ENCODE results near the gene MALRD1.

GRCh38 chr10:19119191-19119590, 70.6 kb downstream of the MALRD1 start:
- TF ChIP-seq CTCF (conservative IDR thresholded peaks at IDR 0.05 in 1 of 2, IDR thresholded peaks at IDR 0.05 in 1 of 2; ENCODE audit: low read depth in 1 of 2, low read length in 2 of 2) (no peak), EZH2 (IDR thresholded peaks at IDR 0.05; ENCODE audit: low read length, missing control alignments) (no peak)

All from fibroblast of lung (primary cell).